ENCODE measurements around the gene TMEM229A. TPM values are rescaled to one million over a fixed set of nuclear protein-coding genes. Genes with fewer than 3 reads are reported as not detected.

Gene TMEM229A
- total and polyA plus RNA-seq, 10 of the 15 experiments (the other 5 are each of a cell fraction or from before 2014, with no cell fraction given) = not detected

GRCh38 chr7:124033807-124034753, 1.2 kb upstream of the TMEM229A start (continued):
- TF ChIP-seq FOS (IDR thresholded peaks at IDR 0.05; ENCODE audit: borderline replicate concordance, extremely low read depth, insufficient read length) = no peak
- no peak for TF ChIP-seq ZBED1 (IDR thresholded peaks at IDR 0.05; ENCODE audit: borderline replicate concordance)
- no peak for TF ChIP-seq SIX5 (IDR thresholded peaks at IDR 0.05; ENCODE audit: low read depth, low read length, severe bottlenecking)

- ChIA-PET SMC1A (ENCODE audit: uncharacterized antibody, unreplicated experiment) (no interaction called here), RAD21 (ENCODE audit: unreplicated experiment) (no interaction called here), CTCF (no interaction called here), POLR2A (no interaction called here)
- FAIRE-seq (no peak), DNase-seq (ENCODE audit: low read depth, low spot score) (no peak), ATAC-seq (no peak)
- Histone ChIP-seq H3K9ac (ENCODE audit: control insufficient read depth, insufficient read depth, low read length) (no peak overlapping the region), H3K36me3 (ENCODE audit: control insufficient read depth in 2 of 2, insufficient read depth in 2 of 2, low read length in 1 of 2) (no peaks in the 10 kb centered on the region), H4K20me1 (ENCODE audit: control insufficient read depth, insufficient read depth) (no peaks in the 10 kb centered on the region), H3K4me3 (no peak overlapping the region), H3K4me2 (ENCODE audit: control insufficient read depth, insufficient read depth) (no peak overlapping the region), H3K4me1 (ENCODE audit: control insufficient read depth, insufficient read depth, low read length) (no peaks in the 10 kb centered on the region), H2AFZ (ENCODE audit: control insufficient read depth, low read depth, low read length) (no peak overlapping the region), H3K27me3 (replicated peaks in 1 of 2; ENCODE audit: control insufficient read depth in 2 of 2, insufficient read depth in 2 of 2, low read length in 1 of 2) (peaks cover 1 to 8% of the 10 kb centered on the region in 2 experiments), H3K79me2 (ENCODE audit: control insufficient read depth, insufficient read depth, low read length) (no peaks in the 10 kb centered on the region), H3K27ac (ENCODE audit: control insufficient read depth, insufficient read depth) (no peak overlapping the region), H3K9me3 (replicated peaks; ENCODE audit: control insufficient read depth, insufficient read depth, low read length) (no peaks in the 10 kb centered on the region)
- no TSS peak for BruUV-seq (replicated peaks)
- TF ChIP-seq ASH2L (IDR thresholded peaks at IDR 0.05; ENCODE audit: borderline replicate concordance, low read depth) (no peak), USF1 (IDR thresholded peaks at IDR 0.05; ENCODE audit: borderline replicate concordance, extremely low read length, insufficient read depth, low read depth, low read length) (no peak), POU2F2 (IDR thresholded peaks at IDR 0.05; ENCODE audit: borderline replicate concordance, low read depth, low read length) (no peak), CBX3 (IDR thresholded peaks at IDR 0.05; ENCODE audit: borderline replicate concordance, low read depth) (no peak), MXI1 (IDR thresholded peaks at IDR 0.05; ENCODE audit: low read depth, low read length) (no peak), TAF1 (IDR thresholded peaks at IDR 0.05; ENCODE audit: borderline replicate concordance, low read depth, low read length) (no peak), BHLHE40 (IDR thresholded peaks at IDR 0.05; ENCODE audit: borderline replicate concordance in 1 of 2, low read depth in 2 of 2, low read length in 1 of 2) (no peak), MEF2B (IDR thresholded peaks at IDR 0.05; ENCODE audit: partially characterized antibody, poor library complexity, severe bottlenecking) (no peak), E2F4 (IDR thresholded peaks at IDR 0.05; ENCODE audit: low read depth, low read length) (no peak), SMAD1 (IDR thresholded peaks at IDR 0.05; ENCODE audit: low read depth, partially characterized antibody) (no peak), MTA2 (IDR thresholded peaks at IDR 0.05; ENCODE audit: low read depth) (no peak), CREM (IDR thresholded peaks at IDR 0.05; ENCODE audit: low read depth) (no peak), TBL1XR1 (IDR thresholded peaks at IDR 0.05; ENCODE audit: low read depth, low read length) (no peak), CHD1 (IDR thresholded peaks at IDR 0.05; ENCODE audit: low read depth, low read length) (no peak), ZNF24 (IDR thresholded peaks at IDR 0.05) (no peak)
- intact Hi-C loops (cut with micrococcal nuclease; ENCODE audit: unreplicated experiment) = no loop called here
- 39% methylated on average over 30 of the region's 70 CpGs for WGBS (ENCODE audit: insufficient coverage, insufficient replicate concordance, low lambda C conversion rate, missing lambda C conversion rate)
- in situ Hi-C loops (cut with MboI) = no loop called here
Observed at GRCh38 chr7:124033095-124033806, 384 bp upstream of the TMEM229A start.
